ENCODE results near the gene CACNA2D3.
A peak's percentile ranks its signal among the peaks of the same experiment; 100 is the strongest.

CACNA2D3 gene

DNA sequence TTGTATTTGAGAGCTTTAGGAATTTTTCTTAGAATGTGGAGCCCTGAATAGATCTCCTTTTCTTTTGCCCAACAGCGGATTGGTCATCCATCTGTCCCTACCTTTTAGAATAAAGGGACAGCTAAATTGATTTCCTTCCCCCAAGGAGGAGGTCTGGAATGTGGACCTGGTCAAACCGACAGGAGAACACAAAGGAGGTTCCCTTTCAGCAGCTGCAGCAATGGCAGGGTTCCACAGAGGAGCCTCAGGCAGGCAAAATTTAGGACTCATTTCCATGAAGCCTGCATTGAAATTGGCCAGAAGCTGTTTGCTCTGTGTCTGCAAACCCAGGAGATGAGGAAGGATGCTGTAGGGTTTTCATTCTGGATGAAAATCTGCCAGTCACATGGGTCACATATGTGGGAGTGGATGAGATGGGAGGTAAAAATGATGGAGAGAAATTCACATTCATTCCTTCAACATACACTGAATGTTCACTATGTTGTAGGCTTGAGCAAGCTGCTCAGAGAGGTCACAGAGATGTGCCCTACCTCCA is 728.2 kb downstream of the CACNA2D3 start:
- TF ChIP-seq, protein P1, sequence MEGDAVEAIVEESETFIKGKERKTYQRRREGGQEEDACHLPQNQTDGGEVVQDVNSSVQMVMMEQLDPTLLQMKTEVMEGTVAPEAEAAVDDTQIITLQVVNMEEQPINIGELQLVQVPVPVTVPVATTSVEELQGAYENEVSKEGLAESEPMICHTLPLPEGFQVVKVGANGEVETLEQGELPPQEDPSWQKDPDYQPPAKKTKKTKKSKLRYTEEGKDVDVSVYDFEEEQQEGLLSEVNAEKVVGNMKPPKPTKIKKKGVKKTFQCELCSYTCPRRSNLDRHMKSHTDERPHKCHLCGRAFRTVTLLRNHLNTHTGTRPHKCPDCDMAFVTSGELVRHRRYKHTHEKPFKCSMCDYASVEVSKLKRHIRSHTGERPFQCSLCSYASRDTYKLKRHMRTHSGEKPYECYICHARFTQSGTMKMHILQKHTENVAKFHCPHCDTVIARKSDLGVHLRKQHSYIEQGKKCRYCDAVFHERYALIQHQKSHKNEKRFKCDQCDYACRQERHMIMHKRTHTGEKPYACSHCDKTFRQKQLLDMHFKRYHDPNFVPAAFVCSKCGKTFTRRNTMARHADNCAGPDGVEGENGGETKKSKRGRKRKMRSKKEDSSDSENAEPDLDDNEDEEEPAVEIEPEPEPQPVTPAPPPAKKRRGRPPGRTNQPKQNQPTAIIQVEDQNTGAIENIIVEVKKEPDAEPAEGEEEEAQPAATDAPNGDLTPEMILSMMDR (IDR thresholded peaks at IDR 0.05; ENCODE audit: low read depth, low read length), result no peak
- DNase-seq (ENCODE audit: low read depth, low spot score), result no peak
- in situ Hi-C loops (cut with HindIII; ENCODE audit: low sequenced_read_pairs), result no loop called here
- no peak overlapping the region for H3K4me3 ChIP-seq (ENCODE audit: low read depth, low read length)

DNA sequence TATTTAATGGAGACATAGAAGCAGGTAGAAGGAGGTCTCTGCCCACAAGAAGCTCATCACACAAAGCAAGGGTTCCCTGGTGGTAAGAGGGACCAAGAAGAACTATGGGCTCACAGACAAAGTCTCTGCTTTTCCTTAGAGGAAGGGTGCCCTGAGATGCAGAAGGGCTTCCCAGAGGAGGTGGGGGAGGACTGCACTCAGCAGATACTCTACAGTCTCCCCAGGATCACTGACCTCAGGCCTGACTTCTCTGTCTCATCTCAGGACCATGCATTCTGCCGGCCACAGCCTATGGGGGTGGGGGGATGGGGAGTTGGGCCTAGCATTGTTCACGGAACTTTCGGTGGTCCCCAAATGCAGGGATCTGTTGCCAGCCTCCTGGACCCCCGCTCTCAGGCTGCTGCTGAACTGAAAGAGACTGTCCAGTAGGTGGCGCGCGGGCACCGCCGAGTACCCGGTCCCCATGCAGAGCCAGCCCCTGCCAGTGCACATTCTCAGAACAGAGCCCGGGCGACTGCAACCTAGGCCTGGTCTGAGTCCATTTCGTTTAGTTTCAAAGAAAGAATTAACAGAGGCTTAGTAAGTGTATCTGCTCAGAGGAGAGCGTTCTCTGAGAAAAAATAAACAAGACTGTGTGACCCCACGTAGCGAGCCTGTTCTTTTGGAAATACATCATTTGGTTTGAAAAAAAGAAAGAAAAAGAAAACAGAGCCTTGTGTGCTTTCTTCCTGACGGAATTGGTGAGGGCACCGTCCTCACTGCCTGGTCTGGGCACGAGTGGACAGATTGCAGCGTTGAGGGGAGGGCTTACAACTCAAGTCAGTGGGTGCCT is 731.4 kb downstream of the CACNA2D3 start:
- peak; percentile 83 for DNase-seq (ENCODE audit: low read depth, low spot score)

DNA sequence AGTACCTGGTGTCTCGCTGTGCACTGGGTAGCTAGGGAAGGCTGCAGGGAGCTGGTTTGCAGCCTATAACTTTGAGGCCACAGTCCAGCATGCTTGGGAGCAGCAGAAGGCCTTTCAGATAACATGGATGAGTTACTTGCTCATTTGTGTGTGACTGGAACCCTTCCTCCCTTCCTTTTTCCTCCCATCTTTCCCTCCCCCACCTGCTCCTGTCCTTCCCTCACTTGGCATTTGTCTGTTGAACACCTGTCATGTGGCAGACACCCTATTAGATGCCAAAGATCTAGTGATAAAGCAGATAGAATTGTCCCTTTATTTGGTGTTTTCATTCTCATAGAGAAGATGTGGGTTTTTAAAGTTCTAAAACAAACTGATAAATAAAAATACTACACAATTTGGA is 733.9 kb downstream of the CACNA2D3 start:
- TF ChIP-seq, protein P1 (IDR thresholded peaks at IDR 0.05; ENCODE audit: low read depth, low read length), result no peak
- no peak overlapping the region for H3K4me3 ChIP-seq (ENCODE audit: low read depth, low read length)
- in situ Hi-C loops (cut with HindIII; ENCODE audit: low sequenced_read_pairs), result no loop called here
- DNase-seq (ENCODE audit: low read depth, low spot score), result no peak

More for the DNA sequence above, 731.4 kb downstream of the CACNA2D3 start:
- in situ Hi-C loops (cut with HindIII; ENCODE audit: low sequenced_read_pairs), result no loop called here
- TF ChIP-seq, protein P1 (IDR thresholded peaks at IDR 0.05; ENCODE audit: low read depth, low read length), result peak; percentile 87
- no peak overlapping the region for H3K4me3 ChIP-seq (ENCODE audit: low read depth, low read length)

DNA sequence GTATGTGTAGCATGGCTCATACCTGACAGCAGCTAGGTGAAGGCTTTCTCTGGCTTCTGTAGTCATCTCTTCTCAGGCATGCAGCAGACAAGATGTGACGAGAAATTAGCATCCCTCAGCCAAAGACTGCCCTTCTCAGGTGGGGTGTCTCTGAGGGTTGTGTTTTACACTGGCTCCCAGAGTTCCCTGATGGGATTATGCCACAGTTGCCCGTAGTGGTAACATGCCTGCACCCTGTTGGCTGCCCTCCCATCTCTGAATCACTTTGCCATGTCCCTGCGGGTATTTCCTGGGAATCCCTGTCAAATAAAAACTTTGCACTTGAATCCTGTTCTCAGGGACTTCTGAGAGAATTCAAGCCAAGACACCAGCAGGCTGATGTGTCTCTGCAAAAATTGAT is 735.0 kb downstream of the CACNA2D3 start:
- in situ Hi-C loops (cut with HindIII; ENCODE audit: low sequenced_read_pairs), result no loop called here
- TF ChIP-seq, protein P1 (IDR thresholded peaks at IDR 0.05; ENCODE audit: low read depth, low read length), result no peak
- DNase-seq (ENCODE audit: low read depth, low spot score), result no peak
- no peak overlapping the region for H3K4me3 ChIP-seq (ENCODE audit: low read depth, low read length)

DNA sequence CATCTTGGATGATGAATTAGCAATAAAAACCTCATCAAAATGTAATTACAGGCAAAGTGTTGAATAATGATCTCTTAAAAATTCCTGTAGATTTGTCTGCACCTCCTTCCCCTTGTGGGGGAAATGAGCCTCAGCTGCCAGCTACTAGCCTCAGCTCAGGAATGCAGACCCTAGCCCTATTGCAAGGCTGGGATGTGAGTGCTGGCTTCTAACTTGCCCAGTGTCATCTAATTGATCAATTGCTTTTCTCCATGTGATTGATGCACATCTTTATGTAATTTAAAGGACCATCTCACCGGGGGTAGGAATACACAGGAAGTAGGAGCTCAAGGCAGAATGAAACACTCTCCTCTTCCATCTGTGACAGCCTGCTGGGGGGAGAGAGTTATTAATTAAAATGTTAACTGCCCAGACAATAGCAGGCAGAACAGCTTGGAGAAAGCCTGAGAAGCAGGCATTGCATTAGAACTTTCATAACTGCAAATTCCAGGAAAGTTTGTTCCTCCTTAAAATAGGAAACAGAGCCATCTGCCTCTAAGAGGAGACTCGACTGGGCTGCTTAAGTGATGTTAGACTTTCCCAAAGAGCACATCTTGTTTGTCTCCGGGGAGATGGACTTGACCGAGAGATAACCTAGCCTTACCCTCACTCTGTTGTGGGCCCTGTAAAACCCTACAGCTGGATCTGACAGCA is 735.9 kb downstream of the CACNA2D3 start:
- in situ Hi-C loops (cut with HindIII; ENCODE audit: low sequenced_read_pairs), result no loop called here
- TF ChIP-seq, protein P1 (IDR thresholded peaks at IDR 0.05; ENCODE audit: low read depth, low read length), result no peak
- DNase-seq (ENCODE audit: low read depth, low spot score), result no peak
- no peak overlapping the region for H3K4me3 ChIP-seq (ENCODE audit: low read depth, low read length)

DNA sequence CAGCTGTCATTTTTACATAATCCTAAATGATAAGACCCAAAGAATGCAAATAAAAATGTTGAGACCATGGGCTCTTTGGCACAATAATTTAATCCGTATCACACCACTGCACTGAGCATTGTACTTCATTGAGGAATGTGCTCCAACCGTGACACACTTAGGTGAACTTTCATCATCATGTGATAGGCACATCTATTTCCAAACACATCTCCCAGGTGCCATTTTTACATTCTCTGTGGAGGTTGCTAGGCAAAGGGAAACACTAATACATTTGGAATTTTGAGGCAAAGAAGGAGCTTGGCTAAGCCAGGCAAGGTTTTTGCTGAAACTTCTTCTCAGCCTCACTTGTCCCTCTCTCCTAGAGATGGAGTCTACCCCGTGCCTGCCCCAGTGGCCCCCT is 736.8 kb downstream of the CACNA2D3 start:
- in situ Hi-C loops (cut with HindIII; ENCODE audit: low sequenced_read_pairs), result no loop called here
- TF ChIP-seq, protein P1 (IDR thresholded peaks at IDR 0.05; ENCODE audit: low read depth, low read length), result no peak
- no peak overlapping the region for H3K4me3 ChIP-seq (ENCODE audit: low read depth, low read length)
- peak; percentile 44 for DNase-seq (ENCODE audit: low read depth, low spot score)
